ENCODE measurements around the gene TSPAN12. TPM values are rescaled to one million over a fixed set of nuclear protein-coding genes. Genes with fewer than 3 reads are reported as not detected.

Gene TSPAN12
- total and polyA plus RNA-seq, 2 donors (not counting 3 experiments of a cell fraction or from before 2014, with no cell fraction given) = 9.3 to 19.8 TPM

DNA sequence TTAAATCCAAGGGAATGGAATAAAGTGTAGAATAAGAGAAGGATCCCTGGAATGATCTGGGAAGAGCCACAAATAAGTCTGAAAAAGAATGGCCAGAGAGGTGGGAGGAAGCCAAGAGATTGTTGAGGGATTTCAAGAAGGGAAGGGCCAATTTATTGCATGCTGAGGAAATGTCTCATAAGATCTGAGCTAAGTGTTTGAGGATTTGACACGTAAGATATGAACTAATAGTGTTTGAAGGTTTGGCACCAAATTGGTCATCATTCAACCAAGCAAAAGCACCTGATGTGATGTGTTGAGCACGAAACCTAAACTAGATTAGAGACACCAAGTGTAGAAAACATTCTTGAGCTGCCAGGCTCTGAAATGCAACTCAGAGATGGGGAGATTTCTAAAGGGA lies 97.9 kb downstream of the TSPAN12 start:
- Histone ChIP-seq H3K27ac (ENCODE audit: insufficient read depth, low read depth, low read length) (no peak overlapping the region), H3K9me1 (replicated peaks; ENCODE audit: control insufficient read depth, extremely low read depth, insufficient read depth, low read length) (no peaks in the 10 kb centered on the region), H3K9ac (replicated peaks; ENCODE audit: extremely low read depth, insufficient read depth, low read length) (no peak overlapping the region), H4K20me1 (replicated peaks; ENCODE audit: control insufficient read depth, extremely low read depth, insufficient read depth, low read length) (no peaks in the 10 kb centered on the region), H3K4me1 (ENCODE audit: control insufficient read depth, extremely low read depth, insufficient read depth, low read length) (no peaks in the 10 kb centered on the region), H3K27me3 (ENCODE audit: control insufficient read depth in 2 of 2, insufficient read depth in 2 of 2, low read length in 2 of 2) (no peaks in the 10 kb centered on the region), H3K79me2 (ENCODE audit: control insufficient read depth, insufficient read depth, low read length) (no peaks in the 10 kb centered on the region), H3K4me3 (replicated peaks in 1 of 3; ENCODE audit: insufficient read depth in 1 of 3, low read depth in 1 of 3, low read length in 3 of 3) (no peak overlapping the region), H3K9me3 (replicated peaks; ENCODE audit: control insufficient read depth, insufficient read depth, low read length) (no peaks in the 10 kb centered on the region), H3K36me3 (ENCODE audit: control insufficient read depth in 2 of 2, extremely low read depth in 1 of 2, insufficient read depth in 2 of 2, low read length in 2 of 2) (no peaks in the 10 kb centered on the region), H3K4me2 (ENCODE audit: insufficient read depth, low read length) (no peak overlapping the region), H2AFZ (ENCODE audit: low read depth, low read length) (no peak overlapping the region)
- intact Hi-C loops (cut with micrococcal nuclease) (no loop called here), dilution Hi-C loops (cut with MboI; ENCODE audit: extremely low pct_ligation_motif_present, low sequenced_read_pairs) (no loop called here)
- BruUV-seq (replicated peaks) = no TSS peak
- TF ChIP-seq MYC (IDR thresholded peaks at IDR 0.05; ENCODE audit: low read depth, low read length) = no peak
- TF ChIP-seq, protein P1, sequence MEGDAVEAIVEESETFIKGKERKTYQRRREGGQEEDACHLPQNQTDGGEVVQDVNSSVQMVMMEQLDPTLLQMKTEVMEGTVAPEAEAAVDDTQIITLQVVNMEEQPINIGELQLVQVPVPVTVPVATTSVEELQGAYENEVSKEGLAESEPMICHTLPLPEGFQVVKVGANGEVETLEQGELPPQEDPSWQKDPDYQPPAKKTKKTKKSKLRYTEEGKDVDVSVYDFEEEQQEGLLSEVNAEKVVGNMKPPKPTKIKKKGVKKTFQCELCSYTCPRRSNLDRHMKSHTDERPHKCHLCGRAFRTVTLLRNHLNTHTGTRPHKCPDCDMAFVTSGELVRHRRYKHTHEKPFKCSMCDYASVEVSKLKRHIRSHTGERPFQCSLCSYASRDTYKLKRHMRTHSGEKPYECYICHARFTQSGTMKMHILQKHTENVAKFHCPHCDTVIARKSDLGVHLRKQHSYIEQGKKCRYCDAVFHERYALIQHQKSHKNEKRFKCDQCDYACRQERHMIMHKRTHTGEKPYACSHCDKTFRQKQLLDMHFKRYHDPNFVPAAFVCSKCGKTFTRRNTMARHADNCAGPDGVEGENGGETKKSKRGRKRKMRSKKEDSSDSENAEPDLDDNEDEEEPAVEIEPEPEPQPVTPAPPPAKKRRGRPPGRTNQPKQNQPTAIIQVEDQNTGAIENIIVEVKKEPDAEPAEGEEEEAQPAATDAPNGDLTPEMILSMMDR (IDR thresholded peaks at IDR 0.05; ENCODE audit: extremely low read depth in 1 of 2, insufficient read depth in 1 of 2, low read depth in 1 of 2, low read length in 2 of 2) = no peak
- no peak for TF ChIP-seq MAX (IDR thresholded peaks at IDR 0.05; ENCODE audit: insufficient read depth, insufficient read length)
- ChIA-PET POLR2A (no interaction called here), CTCF (no interaction called here)
- FAIRE-seq = no peak
- no peak for DNase-seq (ENCODE audit: low read depth, low spot score)

DNA sequence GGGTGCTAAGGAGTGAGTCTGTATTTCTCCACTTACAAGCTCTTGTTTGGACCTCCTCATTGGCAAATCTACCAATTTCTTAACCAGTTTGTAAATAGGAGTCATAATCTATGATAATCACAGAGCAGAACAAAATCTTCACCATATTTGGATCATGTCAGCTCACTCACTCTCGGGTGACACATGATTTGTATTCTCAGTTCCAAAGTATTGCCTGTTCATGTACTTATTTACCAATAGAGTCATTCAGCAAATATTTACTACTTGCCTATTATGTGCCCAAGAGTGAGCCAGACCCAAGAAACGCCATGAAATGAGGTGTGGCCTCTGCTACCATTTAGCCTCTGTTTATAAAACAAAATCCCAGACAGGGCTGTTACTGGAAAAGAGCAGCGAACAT lies 114.8 kb downstream of the TSPAN12 start:
- H3K36me3 ChIP-seq (ENCODE audit: control insufficient read depth in 2 of 2, extremely low read depth in 1 of 2, insufficient read depth in 2 of 2, low read length in 2 of 2) = no peaks in the 10 kb centered on the region
- dilution Hi-C loops (cut with MboI; ENCODE audit: extremely low pct_ligation_motif_present, low sequenced_read_pairs) (no loop called here), intact Hi-C loops (cut with micrococcal nuclease) (no loop called here)
- no peaks in the 10 kb centered on the region for H3K27me3 ChIP-seq (ENCODE audit: control insufficient read depth in 2 of 2, insufficient read depth in 2 of 2, low read length in 2 of 2)
- no peak overlapping the region for H3K4me3 ChIP-seq (replicated peaks in 1 of 3; ENCODE audit: insufficient read depth in 1 of 3, low read depth in 1 of 3, low read length in 3 of 3)
- H3K4me2 ChIP-seq (ENCODE audit: insufficient read depth, low read length) = no peak overlapping the region
- no peaks in the 10 kb centered on the region for H4K20me1 ChIP-seq (replicated peaks; ENCODE audit: control insufficient read depth, extremely low read depth, insufficient read depth, low read length)
- no peak for TF ChIP-seq JUN (IDR thresholded peaks at IDR 0.05; ENCODE audit: borderline replicate concordance, insufficient read depth, insufficient read length, low read depth)
- TF ChIP-seq MAX (IDR thresholded peaks at IDR 0.05; ENCODE audit: insufficient read depth, insufficient read length) = no peak
- no peak for TF ChIP-seq POLR2AphosphoS5 (IDR thresholded peaks at IDR 0.05; ENCODE audit: insufficient read depth, low read depth, low read length)
- ChIA-PET CTCF (no interaction called here), POLR2A (no interaction called here)
- no peaks in the 10 kb centered on the region for H3K4me1 ChIP-seq (ENCODE audit: control insufficient read depth, extremely low read depth, insufficient read depth, low read length)
- H3K27ac ChIP-seq (ENCODE audit: insufficient read depth, low read depth, low read length) = no peak overlapping the region
- no peak overlapping the region for H2AFZ ChIP-seq (ENCODE audit: low read depth, low read length)
- BruUV-seq (replicated peaks) = no TSS peak
- FAIRE-seq (no peak), DNase-seq (ENCODE audit: low read depth, low spot score) (no peak)
- H3K79me2 ChIP-seq (ENCODE audit: control insufficient read depth, insufficient read depth, low read length) = no peaks in the 10 kb centered on the region
- H3K9me1 ChIP-seq (replicated peaks; ENCODE audit: control insufficient read depth, extremely low read depth, insufficient read depth, low read length) = no peaks in the 10 kb centered on the region
- H3K9me3 ChIP-seq (replicated peaks; ENCODE audit: control insufficient read depth, insufficient read depth, low read length) = no peaks in the 10 kb centered on the region
- H3K9ac ChIP-seq (replicated peaks; ENCODE audit: extremely low read depth, insufficient read depth, low read length) = no peak overlapping the region

All from endothelial cell of umbilical vein (primary cell).